ENCODE data around the gene FXYD7. TPM values are rescaled to one million over a fixed set of nuclear protein-coding genes. Genes with fewer than 3 reads are reported as not detected.

The FXYD7 gene
- polyA plus RNA-seq, 1 donor (not counting 4 experiments of a cell fraction or from before 2014, with no cell fraction given), result not detected

DNA sequence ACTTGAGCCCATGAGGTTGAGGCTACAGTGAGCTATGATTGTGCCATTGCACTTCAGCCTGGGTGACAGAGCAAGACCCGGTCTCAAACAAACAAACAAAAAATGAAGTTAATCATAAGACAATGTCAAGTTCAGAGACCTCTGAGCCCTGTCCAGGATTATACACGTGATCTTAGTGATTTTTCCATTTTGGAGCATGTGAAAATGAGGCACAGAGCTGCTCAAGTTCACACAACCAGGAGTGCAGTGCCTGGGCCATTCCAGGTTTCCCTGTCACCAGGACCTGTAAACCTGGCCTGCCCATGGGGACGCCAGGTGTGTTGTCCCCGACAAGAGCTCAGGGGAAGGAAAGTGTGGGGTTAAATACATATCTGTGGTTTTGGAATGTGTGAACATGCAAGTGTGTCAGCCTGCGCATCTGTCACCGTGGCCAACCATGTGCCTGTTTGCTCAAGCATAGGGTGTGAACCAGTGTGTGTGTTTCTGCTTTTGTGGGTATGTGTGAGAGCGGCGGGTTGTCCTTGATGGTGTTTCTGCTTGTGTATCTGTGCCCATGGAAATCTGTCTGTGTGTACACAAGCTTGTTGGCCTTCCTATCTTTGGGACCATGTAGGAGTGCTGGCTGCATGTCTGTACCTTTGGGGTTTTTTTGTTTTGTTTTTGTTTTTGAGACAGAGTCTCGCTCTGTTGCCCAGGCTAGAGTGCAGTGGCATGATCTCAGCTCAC is 5.9 kb upstream of the FXYD7 start:
- H3K27ac ChIP-seq (ENCODE audit: control insufficient read depth, insufficient read depth, low read length), result no peak overlapping the region
- dilution Hi-C loops (cut with MboI; ENCODE audit: extremely low pct_ligation_motif_present, low sequenced_read_pairs), result no loop called here
- FAIRE-seq (no peak), DNase-seq (ENCODE audit: low read depth, low spot score) (no peak)
- H3K4me2 ChIP-seq (ENCODE audit: control insufficient read depth, extremely low read depth, insufficient read depth, low read depth, low read length), result no peak overlapping the region
- H3K9me3 ChIP-seq (ENCODE audit: control insufficient read depth, low read depth, low read length), result no peaks in the 10 kb centered on the region
- TF ChIP-seq EZH2 (IDR thresholded peaks at IDR 0.05; ENCODE audit: low read length) (no peak), CTCF (optimal IDR thresholded peaks at IDR 0.05 in 1 of 3, IDR thresholded peaks at IDR 0.05 in 1 of 3, conservative IDR thresholded peaks at IDR 0.05 in 1 of 3; ENCODE audit: extremely low read depth in 1 of 3, insufficient read depth in 2 of 3, low read length in 3 of 3) (no peak)
- H3K4me3 ChIP-seq (ENCODE audit: control insufficient read depth in 2 of 3, extremely low read depth in 1 of 3, insufficient read depth in 2 of 3, low read depth in 1 of 3, low read length in 3 of 3), result no peak overlapping the region
- H3K79me2 ChIP-seq (ENCODE audit: control insufficient read depth, insufficient read depth, low read length), result no peaks in the 10 kb centered on the region
- no peaks in the 10 kb centered on the region for H4K20me1 ChIP-seq (ENCODE audit: control insufficient read depth, extremely low read depth, insufficient read depth, low read length)
- peaks cover 15% of the 10 kb centered on the region for H3K4me1 ChIP-seq (ENCODE audit: control insufficient read depth, extremely low read depth, insufficient read depth, low read length)
- H3K9me1 ChIP-seq (ENCODE audit: control insufficient read depth, extremely low read depth, insufficient read depth, low read length), result no peaks in the 10 kb centered on the region
- peaks cover under 1% of the 10 kb centered on the region for H3K27me3 ChIP-seq (ENCODE audit: control insufficient read depth, extremely low read depth, insufficient read depth, low read length)
- no peak overlapping the region for H2AFZ ChIP-seq (ENCODE audit: control insufficient read depth, low read length)
- no peaks in the 10 kb centered on the region for H3K36me3 ChIP-seq (ENCODE audit: control insufficient read depth in 2 of 2, extremely low read depth in 1 of 2, insufficient read depth in 2 of 2, low read length in 2 of 2)
- no peak overlapping the region for H3K9ac ChIP-seq (ENCODE audit: control insufficient read depth, extremely low read depth, insufficient read depth, low read length)

- Histone ChIP-seq H3K27ac (ENCODE audit: control insufficient read depth, insufficient read depth, low read length) (no peak within 1 kb of the TSS), H3K9me1 (ENCODE audit: control insufficient read depth, extremely low read depth, insufficient read depth, low read length) (no peaks in the 10 kb centered on the region), H4K20me1 (ENCODE audit: control insufficient read depth, extremely low read depth, insufficient read depth, low read length) (no peaks in the 10 kb centered on the region), H2AFZ (ENCODE audit: control insufficient read depth, low read length) (no peak within 1 kb of the TSS), H3K79me2 (ENCODE audit: control insufficient read depth, insufficient read depth, low read length) (no peaks in the 10 kb centered on the region), H3K9me3 (ENCODE audit: control insufficient read depth, low read depth, low read length) (no peaks in the 10 kb centered on the region), H3K4me3 (ENCODE audit: control insufficient read depth in 2 of 3, extremely low read depth in 1 of 3, insufficient read depth in 2 of 3, low read depth in 1 of 3, low read length in 3 of 3) (no peak within 1 kb of the TSS), H3K27me3 (ENCODE audit: control insufficient read depth, extremely low read depth, insufficient read depth, low read length) (peaks cover 9% of the 10 kb centered on the region), H3K4me2 (ENCODE audit: control insufficient read depth, extremely low read depth, insufficient read depth, low read depth, low read length) (no peak within 1 kb of the TSS), H3K4me1 (ENCODE audit: control insufficient read depth, extremely low read depth, insufficient read depth, low read length) (peaks cover 22% of the 10 kb centered on the region), H3K36me3 (ENCODE audit: control insufficient read depth in 2 of 2, extremely low read depth in 1 of 2, insufficient read depth in 2 of 2, low read length in 2 of 2) (no peaks in the 10 kb centered on the region), H3K9ac (ENCODE audit: control insufficient read depth, extremely low read depth, insufficient read depth, low read length) (no peak within 1 kb of the TSS)
- dilution Hi-C loops (cut with MboI; ENCODE audit: extremely low pct_ligation_motif_present, low sequenced_read_pairs), result no loop called here
- DNase-seq (ENCODE audit: low read depth, low spot score) (no peak), FAIRE-seq (no peak)
- TF ChIP-seq EZH2 (IDR thresholded peaks at IDR 0.05; ENCODE audit: low read length) (no peak), CTCF (optimal IDR thresholded peaks at IDR 0.05 in 1 of 3, IDR thresholded peaks at IDR 0.05 in 1 of 3, conservative IDR thresholded peaks at IDR 0.05 in 1 of 3; ENCODE audit: extremely low read depth in 1 of 3, insufficient read depth in 2 of 3, low read length in 3 of 3) (no peak)
Observed at GRCh38 chr19:35138305-35138892, 4.7 kb upstream of the FXYD7 start, which contains the start of gene FXYD1. FXYD1 (plus strand) TSS chr19:35138824; CDS start chr19:35140080, 1,256 bp downstream.
